Epithelial cell of umbilical artery (primary cell): ENCODE results near the gene SSX3. TPM values are rescaled to one million over a fixed set of nuclear protein-coding genes. Genes with fewer than 3 reads are reported as not detected.

ENCODE experiments used
- total RNA-seq: library from RNA; depleted of rRNA; stranded (reverse); fragments of >200 nt; gene quantifications from 2 replicates; pipeline ENCODE4 v1.2.3, GENCODE V29; 2014

SSX3 gene
- total RNA-seq, result not detected in 2 replicates

GRCh38 chrX:48356315-48357094 is at the start of gene SSX3:
Gene SSX3 (minus strand): TSS chrX:48356703. CDS start chrX:48355249, 1,454 bp downstream.

GRCh38 chrX:48383239-48383638 is 26.7 kb upstream of the SSX3 start, which contains the start of gene SSX4:
Gene SSX4 (plus strand): TSS chrX:48383539. CDS start chrX:48384054, 515 bp downstream.

Other genes starting within 250 kb of the SSX3 start
- gene SPACA5B, start 226.1 kb downstream of the SSX3 start, total RNA-seq, result not detected in 2 replicates
- not detected in 2 replicates for gene SSX5, start 159.9 kb downstream of the SSX3 start, total RNA-seq
- gene SSX1, start 101.3 kb downstream of the SSX3 start, total RNA-seq, result not detected in 2 replicates
- not detected in 2 replicates for gene SSX4, start 26.8 kb upstream of the SSX3 start, total RNA-seq
- gene SSX4B, start 55.3 kb upstream of the SSX3 start, total RNA-seq, result not detected in 2 replicates
- gene SLC38A5, start 113.6 kb upstream of the SSX3 start, total RNA-seq, result 25.1 and 27.3 TPM in 2 replicates
- 59.4 and 79.8 TPM in 2 replicates for gene FTSJ1, start 119.5 kb upstream of the SSX3 start, total RNA-seq
- gene PORCN, start 152.3 kb upstream of the SSX3 start, total RNA-seq, result 3.5 and 5.8 TPM in 2 replicates
- gene EBP, start 165.1 kb upstream of the SSX3 start, total RNA-seq, result 110 and 155 TPM in 2 replicates
- 3.2 and 4.9 TPM in 2 replicates for gene TBC1D25, start 183.0 kb upstream of the SSX3 start, total RNA-seq
- gene RBM3, start 217.8 kb upstream of the SSX3 start, total RNA-seq, result 145 and 340 TPM in 2 replicates
- gene WDR13, start 240.8 kb upstream of the SSX3 start, total RNA-seq, result 102 and 103 TPM in 2 replicates